Activated naive CD4-positive, alpha-beta T cell (primary cell): ENCODE data around the gene ANKRD6.

Source experiments
- DNase-seq, 4 experiments: peaks; one replicate each; lab custom pipeline; 2025; lab: John Stamatoyannopoulos, UW

ANKRD6 gene

GRCh38 chr6:89471287-89471867, 38.4 kb downstream of the ANKRD6 start:
- DNase-seq: no peak

DNA sequence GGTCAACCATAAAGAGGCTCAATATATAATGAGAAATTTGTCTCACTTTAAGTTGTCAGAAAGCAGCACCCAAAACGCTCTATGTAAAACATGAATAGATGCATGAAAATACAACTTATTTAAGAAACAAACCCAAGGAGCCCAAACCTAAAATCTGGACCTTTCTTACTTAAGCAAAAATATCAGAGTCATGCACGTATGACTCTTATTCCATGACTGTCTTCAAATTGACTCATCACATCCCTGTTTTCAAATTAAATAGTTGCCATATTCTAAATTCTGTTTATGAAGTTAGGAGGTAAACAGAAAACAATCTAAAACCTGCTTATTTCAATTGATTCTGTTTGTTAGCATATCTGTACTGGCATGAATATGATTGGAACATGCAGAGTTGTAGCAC, 42.1 kb downstream of the ANKRD6 start:
- no peak for DNase-seq

GRCh38 chr6:89475634-89476033, 42.7 kb downstream of the ANKRD6 start:
- no peak for DNase-seq

- DNase-seq: no peak
These were observed 46.9 kb downstream of the ANKRD6 start for GRCh38 chr6:89479897-89480296.

- no peak for DNase-seq
These were observed 48.7 kb downstream of the ANKRD6 start for GRCh38 chr6:89481695-89482094.

DNA sequence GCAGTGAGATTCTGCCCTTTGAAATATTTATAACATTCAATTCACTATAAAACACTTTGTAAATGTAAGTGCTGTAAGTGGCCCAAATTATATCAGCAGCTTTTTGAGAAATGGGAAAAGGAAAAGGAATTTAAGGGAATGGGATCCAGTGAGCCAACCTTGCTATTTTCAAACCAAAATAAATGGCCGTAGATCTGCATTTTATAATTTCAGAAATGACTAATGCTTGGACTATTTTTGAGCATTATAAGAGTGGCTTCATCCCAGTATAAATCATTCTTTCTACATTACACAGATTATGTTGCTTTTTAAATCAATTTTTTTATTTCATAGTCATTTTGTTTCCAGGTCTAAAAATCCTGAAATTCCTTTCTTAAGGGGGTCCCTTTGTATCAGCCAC, 49.2 kb downstream of the ANKRD6 start:
- no peak for DNase-seq

GRCh38 chr6:89483111-89483720, 50.3 kb downstream of the ANKRD6 start:
- no peak for DNase-seq

- no peak for DNase-seq
These were observed 52.4 kb downstream of the ANKRD6 start for GRCh38 chr6:89485320-89485719.

- DNase-seq: no peak
These were observed 54.9 kb downstream of the ANKRD6 start for GRCh38 chr6:89487864-89488263.

DNA sequence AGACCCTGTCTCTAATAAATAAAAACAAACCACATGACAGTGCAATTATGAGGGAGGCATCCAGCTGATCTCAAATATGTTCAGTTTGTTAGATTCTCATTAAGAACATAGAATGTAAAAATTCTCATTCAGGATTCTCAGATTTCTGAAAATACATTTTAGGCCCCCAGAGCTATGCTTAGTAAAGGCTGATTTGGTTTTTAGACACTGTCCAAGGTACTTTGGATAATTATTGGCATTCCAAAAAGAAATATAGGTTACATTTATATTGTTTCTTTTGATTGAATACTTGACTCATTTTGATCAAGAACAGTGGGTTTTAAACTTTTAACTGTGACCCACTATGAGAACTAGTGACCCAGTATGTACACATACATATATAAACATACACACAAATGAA, 55.5 kb downstream of the ANKRD6 start:
- DNase-seq: no peak

DNA sequence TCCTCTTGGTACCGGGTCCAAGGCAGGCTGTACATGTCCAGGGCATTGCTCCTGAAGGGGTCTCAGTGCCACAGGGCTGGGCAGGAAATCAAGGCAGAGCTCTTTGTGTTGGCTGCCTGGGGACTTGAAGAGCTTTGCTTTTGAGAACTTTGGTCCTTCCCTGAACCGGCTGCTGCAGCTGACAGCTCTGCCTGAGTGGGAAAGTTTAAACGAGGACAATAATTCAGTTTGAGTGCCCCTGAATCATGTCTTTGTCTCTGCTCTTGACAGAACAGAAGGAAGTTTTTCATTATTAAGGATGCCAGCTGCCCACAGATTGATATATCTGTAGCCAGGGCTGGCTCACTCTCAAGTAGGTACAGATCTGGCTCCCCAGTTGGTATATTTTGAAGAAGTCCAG, 56.1 kb downstream of the ANKRD6 start:
- no peak for DNase-seq

GRCh38 chr6:89492025-89492640, 59.2 kb downstream of the ANKRD6 start:
- DNase-seq: no peak

- no peak for DNase-seq
These were observed 61.3 kb downstream of the ANKRD6 start for GRCh38 chr6:89494131-89494793.

DNA sequence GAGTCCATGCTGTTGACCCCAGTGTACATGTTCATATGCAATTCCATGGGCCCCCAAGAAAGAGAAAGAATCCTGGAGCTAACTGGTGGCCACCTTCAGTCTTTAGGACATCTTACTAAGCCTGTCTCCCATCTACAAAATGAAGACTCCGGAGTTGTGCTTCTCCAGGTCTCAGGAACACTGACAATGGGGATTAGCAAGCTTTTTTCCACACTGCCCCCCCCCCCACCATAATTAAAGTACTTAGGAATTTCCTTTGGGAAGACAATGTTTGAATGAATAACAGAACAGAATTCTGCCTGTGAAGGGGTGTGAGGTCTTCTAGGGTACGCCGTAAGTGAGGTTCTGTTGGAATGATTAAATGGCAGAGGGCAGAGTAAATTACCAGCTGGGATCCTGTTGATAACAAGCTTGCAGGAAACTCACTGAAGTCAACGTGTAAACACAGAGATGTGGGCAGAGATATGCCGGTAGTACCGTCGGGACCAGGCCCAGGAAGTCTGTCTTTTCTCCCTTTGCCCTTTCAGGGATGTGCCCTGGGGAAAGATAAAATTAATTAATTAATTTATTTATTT, 63.1 kb downstream of the ANKRD6 start:
- no peak for DNase-seq

- DNase-seq: no peak
These were observed 67.7 kb downstream of the ANKRD6 start for GRCh38 chr6:89500611-89501010.

DNA sequence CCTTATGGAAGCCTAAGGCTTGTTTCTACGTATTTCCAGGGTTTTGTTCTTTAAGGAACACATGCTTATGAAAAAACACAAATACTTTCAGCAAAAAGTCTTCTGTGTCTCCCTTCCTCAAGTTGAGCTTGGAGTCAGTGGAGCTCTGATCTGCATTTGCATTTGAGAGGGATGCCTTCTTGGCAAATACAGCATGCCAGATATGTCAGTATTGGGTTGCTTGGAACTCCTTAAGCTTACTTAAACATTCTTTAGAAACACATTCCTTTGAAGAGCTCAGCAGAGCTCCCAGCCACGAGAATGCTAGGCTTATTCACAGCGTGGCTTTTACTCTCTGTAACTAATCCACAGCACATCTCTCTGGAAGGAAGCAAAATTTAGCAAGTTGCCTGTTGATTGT, 68.3 kb downstream of the ANKRD6 start:
- no peak for DNase-seq

DNA sequence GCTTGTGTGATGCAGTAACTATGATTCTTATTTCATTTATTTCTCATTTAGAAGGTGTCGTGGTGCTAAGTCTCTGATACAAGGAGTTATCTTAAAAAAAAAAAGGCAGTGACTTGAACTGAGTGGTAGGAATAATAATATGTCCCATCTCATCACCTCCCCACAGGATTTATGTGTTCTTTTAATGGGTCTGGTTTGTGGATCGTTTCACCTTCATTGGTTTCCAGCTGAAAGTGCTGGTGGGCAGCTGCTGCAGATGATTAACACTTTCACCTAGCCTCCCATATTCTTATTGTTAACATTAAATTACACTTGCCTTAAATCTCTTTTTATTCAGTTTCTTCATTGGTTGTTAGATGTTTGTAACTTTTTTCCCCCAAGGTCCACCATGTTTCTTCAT, 68.8 kb downstream of the ANKRD6 start:
- DNase-seq: no peak

GRCh38 chr6:89503641-89504040, 70.7 kb downstream of the ANKRD6 start:
- DNase-seq: no peak

DNA sequence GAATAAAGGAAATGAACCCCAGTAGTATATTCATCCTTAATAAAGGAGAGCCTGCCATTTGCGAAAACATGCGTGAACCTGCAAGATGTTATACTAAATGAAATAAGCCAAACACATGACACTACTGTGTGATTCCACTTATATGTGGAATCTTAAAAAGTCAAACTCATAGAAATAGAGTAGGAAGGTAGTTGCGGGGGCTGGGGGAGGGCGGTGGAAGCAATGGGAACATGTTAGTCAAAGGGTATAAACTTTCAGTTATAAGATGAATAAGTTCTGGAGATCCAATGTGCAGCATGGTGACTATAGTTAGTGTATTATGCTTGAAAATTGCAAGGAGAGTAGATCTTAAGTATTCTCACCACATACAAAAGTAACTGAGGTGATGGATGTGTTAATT, 72.9 kb downstream of the ANKRD6 start:
- no peak for DNase-seq

DNA sequence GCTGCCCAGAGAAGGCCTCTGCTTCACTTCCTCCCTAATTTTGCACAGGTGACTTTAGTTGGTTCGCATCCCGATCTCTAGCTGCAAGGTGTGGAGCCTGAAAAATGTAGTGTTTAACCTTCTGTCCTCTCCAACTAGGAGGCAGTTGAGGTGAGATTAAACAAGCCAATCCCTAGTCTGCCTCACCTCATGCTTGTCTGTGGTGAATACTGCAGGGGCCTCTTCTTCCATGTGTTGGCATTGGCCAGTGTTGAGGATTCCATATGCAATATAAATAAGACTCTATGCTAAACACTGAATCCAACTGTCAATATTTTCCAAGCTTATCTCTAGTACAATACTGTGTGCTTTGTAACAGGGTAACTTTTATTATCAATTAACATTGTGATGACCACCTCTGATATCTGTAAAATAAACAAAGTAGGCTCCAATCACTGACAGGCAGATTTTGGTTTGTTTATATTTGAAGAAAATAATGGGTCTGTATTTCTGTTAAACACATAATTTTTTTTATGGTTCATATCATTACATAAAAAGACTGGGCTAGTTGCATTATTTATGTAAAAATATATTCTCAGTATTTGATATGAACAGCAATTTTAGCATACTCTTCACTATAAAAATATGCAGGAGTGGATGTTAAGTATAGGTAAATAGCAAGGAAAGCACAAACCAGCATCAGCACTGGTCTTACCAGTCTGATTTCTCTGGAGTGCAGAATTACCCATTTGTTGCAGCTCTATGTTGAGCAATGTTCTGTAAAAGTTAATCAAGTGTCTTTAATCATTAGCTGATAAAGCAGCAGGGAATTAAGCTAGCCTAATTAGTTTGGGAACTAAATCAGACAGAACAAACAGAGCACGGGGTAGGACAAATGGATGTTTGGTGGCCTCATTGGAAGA, 74.0 kb downstream of the ANKRD6 start:
- DNase-seq: no peak

- no peak for DNase-seq
These were observed 76.0 kb downstream of the ANKRD6 start for GRCh38 chr6:89508755-89509563.
